GM20000 (cell line): Measurements from ENCODE around the gene CRADD.

ENCODE experiments used
- DNase-seq: peaks from one replicate; pipeline ENCODE4 v3.0.0; 2012; ENCODE audit warnings: low spot score
- TF ChIP-seq, protein P1 (sequence below): IDR thresholded peaks from 2 replicates; pipeline ENCODE4 v1.5.1; 2012; ENCODE audit warnings: mild to moderate bottlenecking, control low read depth; ENCODE audit errors: extremely low read depth, missing control alignments

Gene CRADD

GRCh38 chr12:93642751-93643150 is 34.4 kb upstream of the CRADD start:
- DNase-seq: no peak
- TF ChIP-seq, protein P1, sequence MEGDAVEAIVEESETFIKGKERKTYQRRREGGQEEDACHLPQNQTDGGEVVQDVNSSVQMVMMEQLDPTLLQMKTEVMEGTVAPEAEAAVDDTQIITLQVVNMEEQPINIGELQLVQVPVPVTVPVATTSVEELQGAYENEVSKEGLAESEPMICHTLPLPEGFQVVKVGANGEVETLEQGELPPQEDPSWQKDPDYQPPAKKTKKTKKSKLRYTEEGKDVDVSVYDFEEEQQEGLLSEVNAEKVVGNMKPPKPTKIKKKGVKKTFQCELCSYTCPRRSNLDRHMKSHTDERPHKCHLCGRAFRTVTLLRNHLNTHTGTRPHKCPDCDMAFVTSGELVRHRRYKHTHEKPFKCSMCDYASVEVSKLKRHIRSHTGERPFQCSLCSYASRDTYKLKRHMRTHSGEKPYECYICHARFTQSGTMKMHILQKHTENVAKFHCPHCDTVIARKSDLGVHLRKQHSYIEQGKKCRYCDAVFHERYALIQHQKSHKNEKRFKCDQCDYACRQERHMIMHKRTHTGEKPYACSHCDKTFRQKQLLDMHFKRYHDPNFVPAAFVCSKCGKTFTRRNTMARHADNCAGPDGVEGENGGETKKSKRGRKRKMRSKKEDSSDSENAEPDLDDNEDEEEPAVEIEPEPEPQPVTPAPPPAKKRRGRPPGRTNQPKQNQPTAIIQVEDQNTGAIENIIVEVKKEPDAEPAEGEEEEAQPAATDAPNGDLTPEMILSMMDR: no peak

DNA sequence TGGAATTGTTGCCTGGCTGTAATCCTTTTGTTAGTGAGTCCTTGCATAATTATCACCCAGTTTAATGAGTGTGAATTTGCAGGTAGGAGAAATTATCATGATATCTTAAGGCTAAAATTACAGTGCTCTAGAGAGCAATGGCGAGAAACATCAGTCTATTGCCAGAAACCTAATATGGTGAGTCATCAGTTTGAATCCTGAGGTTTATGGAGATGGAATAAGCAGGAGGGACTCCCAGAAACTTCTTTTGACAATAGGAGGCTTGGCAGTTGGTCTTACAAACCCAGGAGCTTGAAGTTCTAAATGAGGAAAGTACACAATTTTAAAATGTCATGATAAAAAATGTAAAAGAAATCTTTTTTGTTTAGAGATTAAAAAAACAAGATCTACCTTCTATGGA is 31.5 kb upstream of the CRADD start:
- DNase-seq: no peak
- TF ChIP-seq, protein P1: no peak

DNA sequence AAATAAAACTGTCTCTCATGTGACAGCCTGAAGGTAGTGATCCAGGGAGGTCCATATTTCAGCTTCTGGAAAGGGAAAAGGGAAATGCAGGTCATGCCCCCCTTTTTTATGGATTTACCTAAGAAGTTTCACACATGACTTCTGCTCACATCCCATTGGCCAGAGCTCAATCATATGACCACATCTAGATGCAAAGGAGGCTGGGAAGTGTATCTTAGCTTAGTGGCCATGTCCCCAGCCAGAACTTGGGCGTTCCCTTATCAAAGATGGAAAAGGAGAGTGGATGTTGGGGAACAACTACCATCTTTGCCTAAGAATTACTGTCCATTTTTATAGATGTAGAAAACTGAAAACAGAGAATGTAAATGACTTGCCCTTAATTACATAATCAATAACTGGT is 26.5 kb upstream of the CRADD start:
- TF ChIP-seq, protein P1: no peak
- no peak for DNase-seq

- DNase-seq: no peak
- TF ChIP-seq, protein P1: no peak
These were observed 24.1 kb upstream of the CRADD start for GRCh38 chr12:93653079-93653478.

- TF ChIP-seq, protein P1: no peak
- no peak for DNase-seq
These were observed 23.5 kb upstream of the CRADD start for GRCh38 chr12:93653712-93654111.

GRCh38 chr12:93654421-93654820 is 22.8 kb upstream of the CRADD start:
- DNase-seq: no peak
- TF ChIP-seq, protein P1: no peak

DNA sequence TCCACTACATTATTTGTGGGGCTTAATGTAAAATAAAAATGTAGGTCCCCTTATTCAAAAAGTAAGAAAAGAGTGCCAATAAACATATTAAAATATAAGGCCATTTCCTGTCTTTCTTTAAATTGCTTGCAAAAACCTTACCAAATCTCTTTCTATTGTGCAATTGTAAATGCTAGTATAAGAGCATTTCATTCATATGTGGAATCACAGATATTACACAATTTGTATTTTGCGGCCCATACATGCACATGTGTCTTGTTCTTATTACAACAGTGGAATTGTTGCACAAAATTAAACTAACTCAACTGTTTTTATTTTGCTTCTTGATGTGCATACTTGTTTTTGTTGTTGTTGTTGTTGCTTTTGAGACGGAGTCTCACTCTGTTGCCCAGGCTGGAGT is 20.1 kb upstream of the CRADD start:
- TF ChIP-seq, protein P1: no peak
- no peak for DNase-seq
